GM11168 (cell line): Measurements from ENCODE around the gene BCL7B.
"Not testable (repeated sequence)": the region's sequence is repeated elsewhere in the genome, so short reads cannot be mapped to it uniquely, and the experiment has no call there.

Source experiments
- in situ Hi-C: fragments of 300-500 bp; cut with MboI; formaldehyde crosslinking; loops from one replicate; pipeline ENCODE4 v1.12.0; 2022; ENCODE audit warnings: low sequenced_read_pairs; ENCODE audit not compliant: unreplicated experiment

The BCL7B gene

GRCh38 chr7:73538510-73538909 lies 19.0 kb downstream of the BCL7B start:
- in situ Hi-C loops = not testable (repeated sequence)

DNA sequence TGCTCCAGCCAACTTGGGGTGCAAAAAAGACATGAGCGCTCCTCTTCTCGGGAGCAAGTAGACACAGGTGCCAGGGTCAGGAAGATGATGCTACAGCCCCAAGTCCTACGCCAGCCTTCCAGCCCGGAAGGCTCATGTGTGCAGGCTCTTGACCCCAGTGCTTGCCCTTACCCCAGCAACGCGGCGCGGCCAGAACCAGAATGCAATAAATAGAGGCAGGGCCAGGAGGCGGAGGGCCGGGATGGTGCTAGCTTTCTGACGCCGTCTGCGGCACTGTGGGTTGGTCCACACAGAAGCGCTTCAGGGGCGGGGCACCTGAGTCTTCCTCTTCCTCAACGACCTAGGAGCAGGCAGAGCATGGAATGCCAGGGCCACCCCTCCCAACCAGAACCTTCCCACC lies 20.4 kb downstream of the BCL7B start:
- in situ Hi-C loops = no loop called here

GRCh38 chr7:73536479-73536878 lies 21.0 kb downstream of the BCL7B start:
- in situ Hi-C loops = no loop called here

DNA sequence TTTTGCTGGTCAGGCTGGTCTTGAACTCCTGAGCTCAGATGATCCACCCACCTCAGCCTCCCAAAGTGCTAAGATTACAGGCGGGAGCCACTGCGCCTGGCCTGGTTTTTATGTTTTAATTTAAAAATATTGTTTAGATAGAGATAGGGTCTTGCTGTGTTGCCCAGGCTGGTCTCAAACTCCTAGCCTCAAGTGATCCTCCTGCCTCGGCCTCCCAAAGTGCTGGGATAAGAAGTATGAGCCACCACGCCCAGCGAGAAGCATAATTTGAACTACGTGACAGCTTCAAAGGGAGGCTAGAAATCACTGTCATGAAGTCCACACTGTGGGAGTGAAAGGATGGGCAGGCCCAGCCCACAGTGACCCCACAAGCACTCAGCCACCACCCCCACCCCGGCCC lies 21.6 kb downstream of the BCL7B start:
- in situ Hi-C loops = not testable (repeated sequence)

- in situ Hi-C loops = no loop called here
These were observed 23.7 kb downstream of the BCL7B start for GRCh38 chr7:73533742-73534141.

GRCh38 chr7:73532224-73532623 lies 25.3 kb downstream of the BCL7B start:
- in situ Hi-C loops = no loop called here

- in situ Hi-C loops = no loop called here
These were observed 26.7 kb downstream of the BCL7B start for GRCh38 chr7:73530800-73531199.

GRCh38 chr7:73526896-73527821 lies 30.3 kb downstream of the BCL7B start:
- in situ Hi-C loops = no loop called here

GRCh38 chr7:73526158-73526494 lies 31.4 kb downstream of the BCL7B start:
- in situ Hi-C loops = not testable (repeated sequence)

GRCh38 chr7:73522105-73522872 lies 35.2 kb downstream of the BCL7B start, which contains the start of gene BAZ1B:
BAZ1B (minus strand) TSS chr7:73522293; CDS start chr7:73521933, 360 bp downstream.
- in situ Hi-C loops = no loop called here

- in situ Hi-C loops = no loop called here
These were observed 35.8 kb downstream of the BCL7B start for GRCh38 chr7:73521636-73522104.

GRCh38 chr7:73520673-73521635 lies 36.5 kb downstream of the BCL7B start:
- in situ Hi-C loops = no loop called here

- in situ Hi-C loops = no loop called here
These were observed 37.4 kb downstream of the BCL7B start for GRCh38 chr7:73519867-73520672.

DNA sequence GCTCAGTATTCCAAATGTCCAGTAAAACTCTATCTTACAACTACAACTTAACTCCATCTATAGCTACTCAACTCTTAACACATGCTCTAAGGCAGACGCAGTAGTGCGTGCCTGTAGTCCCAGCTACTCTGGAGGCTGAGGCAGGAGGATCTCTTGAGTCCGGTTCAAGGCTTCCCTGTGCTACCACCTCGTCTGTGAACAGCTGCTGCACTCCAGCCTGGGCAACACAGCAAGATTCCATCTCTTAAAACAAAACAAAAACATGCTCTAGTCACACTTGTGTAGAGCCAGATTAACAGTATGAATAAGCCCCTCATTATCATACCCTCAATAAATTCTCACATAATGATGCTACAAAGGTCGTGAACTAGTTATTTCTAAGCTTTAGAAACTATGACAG lies 39.0 kb downstream of the BCL7B start:
- in situ Hi-C loops = no loop called here

DNA sequence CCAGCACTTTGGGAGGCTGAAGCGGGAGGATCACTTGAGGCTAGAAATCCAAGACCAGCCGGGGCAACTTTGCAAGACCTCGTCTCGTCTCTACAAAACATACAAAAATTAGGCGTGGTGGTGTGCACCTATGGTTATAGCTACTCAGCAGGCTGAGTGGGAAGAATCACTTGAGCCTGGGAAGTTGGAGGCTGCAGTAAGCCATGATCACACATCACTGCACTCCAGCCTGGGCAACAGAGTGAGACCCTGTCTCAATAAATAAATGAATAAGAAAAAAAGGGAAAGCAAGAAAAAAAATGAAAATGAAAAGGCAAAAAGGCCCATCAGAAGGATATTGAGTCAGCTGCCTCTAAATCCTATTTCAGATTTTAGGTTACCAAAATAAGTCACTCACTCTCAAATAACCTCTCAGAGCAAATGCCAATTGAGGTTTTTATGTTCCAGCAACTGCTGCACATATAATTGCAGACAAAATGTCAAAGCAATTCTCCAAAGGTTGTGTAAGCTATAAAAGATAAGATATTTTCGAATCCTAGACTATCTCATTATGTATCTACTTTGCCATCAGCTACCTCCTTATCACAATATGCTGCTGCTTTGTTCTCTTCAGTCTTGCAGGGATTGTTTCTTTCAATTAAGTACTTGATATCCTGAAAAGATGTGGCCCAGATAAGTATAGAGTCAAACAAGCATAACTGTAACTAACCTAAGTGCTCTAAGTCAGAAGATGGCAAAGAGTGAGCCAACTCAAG lies 40.1 kb downstream of the BCL7B start:
- in situ Hi-C loops = no loop called here

DNA sequence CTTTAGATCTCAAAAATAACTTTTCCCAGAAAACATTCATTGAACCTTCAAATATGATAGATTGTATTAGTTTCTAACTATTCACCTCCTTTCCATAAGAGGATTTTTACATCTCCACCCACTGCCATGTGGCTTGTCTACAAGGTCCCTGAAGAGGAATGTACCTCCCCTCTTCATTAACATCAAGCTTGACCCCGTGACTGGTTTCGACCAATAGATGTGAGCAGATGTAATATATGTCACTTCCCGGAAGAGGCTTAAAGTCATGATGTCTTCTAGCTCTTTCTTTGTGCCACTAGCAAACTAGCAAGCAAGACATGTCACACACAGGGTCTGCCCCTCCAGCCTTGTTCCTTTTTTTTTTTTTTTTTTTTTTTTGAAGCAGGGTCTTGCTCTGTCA lies 42.3 kb downstream of the BCL7B start:
- in situ Hi-C loops = no loop called here

- in situ Hi-C loops = no loop called here
These were observed 45.3 kb downstream of the BCL7B start for GRCh38 chr7:73512018-73512780.

DNA sequence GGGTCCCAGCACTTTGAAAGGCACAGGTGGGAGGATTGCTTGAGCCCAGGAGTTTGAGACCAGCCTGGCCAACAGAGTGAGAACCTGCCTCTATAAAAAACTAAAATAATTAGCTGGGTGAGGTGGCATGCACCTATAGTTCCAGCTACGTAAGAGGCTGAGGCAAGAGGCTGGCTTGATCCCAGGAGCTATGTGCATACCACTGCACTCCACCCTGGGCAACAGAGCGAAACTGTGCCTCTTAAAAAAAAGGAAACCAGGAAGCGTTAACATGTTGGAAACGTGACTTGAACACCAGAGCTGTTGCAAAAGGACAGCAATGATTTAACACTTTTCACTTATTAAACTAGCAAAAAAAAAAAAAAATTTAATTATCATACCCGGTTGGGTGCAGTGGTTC lies 48.0 kb downstream of the BCL7B start:
- in situ Hi-C loops = no loop called here
